Measurements from ENCODE around the gene CPNE4. TPM values are rescaled to one million over a fixed set of nuclear protein-coding genes. Genes with fewer than 3 reads are reported as not detected.

The CPNE4 gene
- total RNA-seq, 2 donors from 2014 or later: 0.16 TPM; not detected in 1

- no peaks in the 10 kb centered on the region for H3K4me1 ChIP-seq
- no peak overlapping the region for H3K9ac ChIP-seq (ENCODE audit: low read depth in 2 of 2, low read length in 2 of 2)
- no peaks in the 10 kb centered on the region for H3K36me3 ChIP-seq
- intact Hi-C loops (cut with DNase I): loop anchor here (5.0 kb wide), 1 partner anchor 230 kb away; no protein-coding TSS in a partner anchor
- H3K9me3 ChIP-seq: no peaks in the 10 kb centered on the region
- H3K27ac ChIP-seq: no peak overlapping the region
- no peak for DNase-seq
- TF ChIP-seq CTCF (IDR thresholded peaks at IDR 0.05): no peak
- H3K4me3 ChIP-seq: no peak overlapping the region
- H3K27me3 ChIP-seq: no peaks in the 10 kb centered on the region
These were observed 237.0 kb downstream of the CPNE4 start for GRCh38 chr3:131797776-131798175.

- H3K9ac ChIP-seq (ENCODE audit: low read depth in 2 of 2, low read length in 2 of 2): no peak overlapping the region
- H3K9me3 ChIP-seq: no peaks in the 10 kb centered on the region
- no peak overlapping the region for H3K27ac ChIP-seq
- H3K36me3 ChIP-seq: no peaks in the 10 kb centered on the region
- no peak overlapping the region for H3K4me3 ChIP-seq
- no peak for DNase-seq
- intact Hi-C loops (cut with DNase I): loop anchor here (5.0 kb wide), 1 partner anchor 231 kb away; no protein-coding TSS in a partner anchor
- no peak for TF ChIP-seq CTCF (IDR thresholded peaks at IDR 0.05)
- no peaks in the 10 kb centered on the region for H3K27me3 ChIP-seq
- no peaks in the 10 kb centered on the region for H3K4me1 ChIP-seq
These were observed 238.1 kb downstream of the CPNE4 start for GRCh38 chr3:131796558-131797198.

- intact Hi-C loops (cut with DNase I): loop anchor here (5.0 kb wide), 1 partner anchor 231 kb away; no protein-coding TSS in a partner anchor
- no peaks in the 10 kb centered on the region for H3K27me3 ChIP-seq
- no peaks in the 10 kb centered on the region for H3K9me3 ChIP-seq
- no peaks in the 10 kb centered on the region for H3K4me1 ChIP-seq
- no peak overlapping the region for H3K9ac ChIP-seq (ENCODE audit: low read depth in 2 of 2, low read length in 2 of 2)
- H3K36me3 ChIP-seq: no peaks in the 10 kb centered on the region
- no peak overlapping the region for H3K4me3 ChIP-seq
- H3K27ac ChIP-seq: no peak overlapping the region
- no peak for DNase-seq
- no peak for TF ChIP-seq CTCF (IDR thresholded peaks at IDR 0.05)
These were observed 238.7 kb downstream of the CPNE4 start for GRCh38 chr3:131796111-131796510.

GRCh38 chr3:131795390-131796090 lies 239.3 kb downstream of the CPNE4 start:
- Histone ChIP-seq H3K27me3 (no peaks in the 10 kb centered on the region), H3K9me3 (no peaks in the 10 kb centered on the region), H3K27ac (no peak overlapping the region), H3K4me3 (no peak overlapping the region), H3K9ac (ENCODE audit: low read depth in 2 of 2, low read length in 2 of 2) (no peak overlapping the region), H3K4me1 (no peaks in the 10 kb centered on the region), H3K36me3 (no peaks in the 10 kb centered on the region)
- intact Hi-C loops (cut with DNase I): loop anchor here (5.0 kb wide), 1 partner anchor 232 kb away; no protein-coding TSS in a partner anchor
- DNase-seq: no peak
- TF ChIP-seq CTCF (IDR thresholded peaks at IDR 0.05): no peak

- Histone ChIP-seq H3K27me3 (no peaks in the 10 kb centered on the region), H3K4me1 (no peaks in the 10 kb centered on the region), H3K4me3 (no peak overlapping the region), H3K27ac (no peak overlapping the region), H3K9ac (ENCODE audit: low read depth in 2 of 2, low read length in 2 of 2) (no peak overlapping the region), H3K36me3 (no peaks in the 10 kb centered on the region), H3K9me3 (no peaks in the 10 kb centered on the region)
- TF ChIP-seq CTCF (IDR thresholded peaks at IDR 0.05): peak; percentile 63
- DNase-seq: peak; percentile 20
- intact Hi-C loops (cut with DNase I): loop anchor here (5.0 kb wide), 1 partner anchor 232 kb away; no protein-coding TSS in a partner anchor
These were observed 239.9 kb downstream of the CPNE4 start for GRCh38 chr3:131794766-131795388.
